Urinary bladder (tissue), 4 donors: ENCODE measurements around the gene ST6GALNAC3. TPM values are rescaled to one million over a fixed set of nuclear protein-coding genes. Genes with fewer than 3 reads are reported as not detected.

ENCODE experiments used
- DNase-seq: peaks from one replicate; pipeline ENCODE4 v3.0.0-alpha.2; 2015; ENCODE audit errors: extremely low spot score
- H3K27ac ChIP-seq: one replicate; pipeline ENCODE4 v1.5.1; 2013; ENCODE audit warnings: low read depth, mild to moderate bottlenecking, moderate library complexity
- H3K36me3 ChIP-seq: one replicate; pipeline ENCODE4 v1.6.1; 2013; ENCODE audit warnings: mild to moderate bottlenecking, moderate library complexity; ENCODE audit not compliant: insufficient read depth
- H3K4me1 ChIP-seq: one replicate; pipeline ENCODE4 v1.6.1; 2013; ENCODE audit warnings: mild to moderate bottlenecking, moderate library complexity; ENCODE audit not compliant: insufficient read depth
- H3K4me3 ChIP-seq: one replicate; pipeline ENCODE4 v1.5.1; 2013; ENCODE audit warnings: low read depth, low read length
- WGBS: extraction: QIAGEN DNeasy Blood & Tissue Kit; methylation state at CpG from one replicate; pipeline ENCODE4 v1.1.7; 2013; 5-methylcytosine and 5-hydroxymethylcytosine counted together
- polyA plus RNA-seq: library from polyadenylated mRNA; stranded (reverse); fragments of 200-250 nt; gene quantifications from one replicate; pipeline ENCODE4 v1.2.3, GENCODE V29; 2013
- total RNA-seq: library from RNA; depleted of rRNA; stranded (reverse); fragments of >200 nt; gene quantifications from one replicate; pipeline ENCODE4 v1.2.3, GENCODE V29; 2014
- donor health status: healthy with polysubstance abuse.
- donor health status: healthy.

Gene ST6GALNAC3
- total and polyA plus RNA-seq, 2 donors = 5.1 to 39.1 TPM

- H3K27ac ChIP-seq = no peak overlapping the region
- H3K4me1 ChIP-seq = no peaks in the 10 kb centered on the region
- DNase-seq = no peak
- H3K36me3 ChIP-seq = no peaks in the 10 kb centered on the region
- WGBS = 13% methylated on average over 6 of the region's 6 CpGs
- no peak overlapping the region for H3K4me3 ChIP-seq
Measured at GRCh38 chr1:76053021-76053420, 21.5 kb upstream of the ST6GALNAC3 start.

GRCh38 chr1:76054359-76054758 is 20.2 kb upstream of the ST6GALNAC3 start:
- H3K4me3 ChIP-seq = no peak overlapping the region
- no peak for DNase-seq
- WGBS = 43% methylated on average over 2 of the region's 2 CpGs

GRCh38 chr1:76055987-76056386 is 18.6 kb upstream of the ST6GALNAC3 start:
- H3K27ac ChIP-seq = no peak overlapping the region
- no peaks in the 10 kb centered on the region for H3K4me1 ChIP-seq
- 95% methylated on average over 4 of the region's 4 CpGs for WGBS
- H3K36me3 ChIP-seq = no peaks in the 10 kb centered on the region
- DNase-seq = no peak
- H3K4me3 ChIP-seq = no peak overlapping the region

More at GRCh38 chr1:76054359-76054758, 20.2 kb upstream of the ST6GALNAC3 start:
- H3K4me1 ChIP-seq = no peaks in the 10 kb centered on the region
- H3K27ac ChIP-seq = no peak overlapping the region
- no peaks in the 10 kb centered on the region for H3K36me3 ChIP-seq

GRCh38 chr1:76059451-76059850 is 15.1 kb upstream of the ST6GALNAC3 start:
- no peaks in the 10 kb centered on the region for H3K4me1 ChIP-seq
- WGBS = 73% methylated on average over 2 of the region's 2 CpGs

GRCh38 chr1:76065270-76065669 is 9.3 kb upstream of the ST6GALNAC3 start:
- WGBS = 73% methylated on average over 3 of the region's 3 CpGs
- H3K36me3 ChIP-seq = no peaks in the 10 kb centered on the region
- DNase-seq = no peak
- H3K4me3 ChIP-seq = no peak overlapping the region
- H3K4me1 ChIP-seq = no peaks in the 10 kb centered on the region
- no peak overlapping the region for H3K27ac ChIP-seq

More at GRCh38 chr1:76059451-76059850, 15.1 kb upstream of the ST6GALNAC3 start:
- Histone ChIP-seq H3K4me3 (no peak overlapping the region), H3K36me3 (no peaks in the 10 kb centered on the region), H3K27ac (no peak overlapping the region)
- DNase-seq = no peak

- Histone ChIP-seq H3K27ac (no peak overlapping the region), H3K4me1 (no peaks in the 10 kb centered on the region), H3K4me3 (no peak overlapping the region), H3K36me3 (no peaks in the 10 kb centered on the region)
- no peak for DNase-seq
Measured at GRCh38 chr1:76066394-76066793, 8.2 kb upstream of the ST6GALNAC3 start.

- 43% methylated on average over 1 of the region's 1 CpG for WGBS
- Histone ChIP-seq H3K27ac (no peak overlapping the region), H3K4me1 (no peaks in the 10 kb centered on the region), H3K4me3 (no peak overlapping the region), H3K36me3 (no peaks in the 10 kb centered on the region)
- DNase-seq = no peak
Measured at GRCh38 chr1:76068542-76068941, 6.0 kb upstream of the ST6GALNAC3 start.

- 44% methylated on average over 3 of the region's 3 CpGs for WGBS
Measured at GRCh38 chr1:76068953-76069561, 5.5 kb upstream of the ST6GALNAC3 start.

GRCh38 chr1:76070538-76070937 is 4.0 kb upstream of the ST6GALNAC3 start:
- Histone ChIP-seq H3K27ac (no peak overlapping the region), H3K4me3 (no peak overlapping the region), H3K4me1 (no peaks in the 10 kb centered on the region), H3K36me3 (no peaks in the 10 kb centered on the region)
- no peak for DNase-seq
- WGBS = 59% methylated on average over 3 of the region's 3 CpGs

More at GRCh38 chr1:76068953-76069561, 5.5 kb upstream of the ST6GALNAC3 start:
- no peaks in the 10 kb centered on the region for H3K36me3 ChIP-seq
- H3K4me1 ChIP-seq = no peaks in the 10 kb centered on the region
- no peak for DNase-seq
- no peak overlapping the region for H3K27ac ChIP-seq
- H3K4me3 ChIP-seq = no peak overlapping the region

GRCh38 chr1:76073481-76073880 is 1.1 kb upstream of the ST6GALNAC3 start:
- Histone ChIP-seq H3K4me3 (no peak overlapping the region), H3K27ac (no peak overlapping the region), H3K4me1 (no peaks in the 10 kb centered on the region), H3K36me3 (no peaks in the 10 kb centered on the region)
- no peak for DNase-seq
- WGBS = 78% methylated on average over 5 of the region's 5 CpGs

- no peak for DNase-seq
- Histone ChIP-seq H3K4me3 (peak overlapping the region; percentile 58), H3K4me1 (no peaks in the 10 kb centered on the region), H3K36me3 (no peaks in the 10 kb centered on the region), H3K27ac (no peak overlapping the region)
- 10% methylated on average over 9 of the region's 9 CpGs for whole genome bisulfite sequencing
Measured at GRCh38 chr1:76075188-76075489, 593 bp downstream of the ST6GALNAC3 start.

- Histone ChIP-seq H3K36me3 (no peaks in the 10 kb centered on the region), H3K4me1 (peaks cover 1% of the 10 kb centered on the region), H3K4me3 (no peak overlapping the region), H3K27ac (no peak overlapping the region)
- DNase-seq = no peak
- WGBS = 61% methylated on average over 5 of the region's 5 CpGs
Measured at GRCh38 chr1:76075877-76076276, 1.3 kb downstream of the ST6GALNAC3 start.

GRCh38 chr1:76079475-76080227 is 5.1 kb downstream of the ST6GALNAC3 start:
- H3K27ac ChIP-seq = no peak overlapping the region
- WGBS = 93% methylated on average over 7 of the region's 7 CpGs
- DNase-seq = no peak
- H3K36me3 ChIP-seq = no peaks in the 10 kb centered on the region
- peaks cover 3% of the 10 kb centered on the region for H3K4me1 ChIP-seq
- H3K4me3 ChIP-seq = no peak overlapping the region

- H3K4me1 ChIP-seq = peaks cover 3% of the 10 kb centered on the region
- 49% methylated on average over 4 of the region's 4 CpGs for WGBS
- no peaks in the 10 kb centered on the region for H3K36me3 ChIP-seq
- H3K27ac ChIP-seq = no peak overlapping the region
- DNase-seq = no peak
- no peak overlapping the region for H3K4me3 ChIP-seq
Measured at GRCh38 chr1:76080552-76081079, 6.1 kb downstream of the ST6GALNAC3 start.
